Measurements from ENCODE around the gene TRIM44. TPM values are rescaled to one million over a fixed set of nuclear protein-coding genes. Genes with fewer than 3 reads are reported as not detected.

Gene TRIM44
- total RNA-seq, 3 donors from 2014 or later (not counting 1 experiment from before 2014, with no cell fraction given): 47.0 to 62.6 (median 51.9) TPM

- Mint-ChIP-seq H3K9me3 (peaks cover 0 to 4% of the 10 kb centered on the region in 2 donors), H3K4me3 (no peak overlapping the region), H3K27ac (no peak overlapping the region), H3K36me3 (no peaks in the 10 kb centered on the region), H3K27me3 (ENCODE audit: low read depth in 2 of 2) (no peaks in the 10 kb centered on the region), H3K4me1 (peaks cover 14 to 16% of the 10 kb centered on the region in 2 donors)
- intact Hi-C loops (cut with micrococcal nuclease): no loop called here
- Histone ChIP-seq H3K36me3 (ENCODE audit: control insufficient read depth, insufficient read depth, low read length) (no peaks in the 10 kb centered on the region), H3K27ac (ENCODE audit: low read length) (no peak overlapping the region), H3K4me3 (ENCODE audit: low read length) (no peak overlapping the region), H3K27me3 (ENCODE audit: control insufficient read depth, insufficient read depth, low read length) (no peaks in the 10 kb centered on the region), H3K4me1 (ENCODE audit: control insufficient read depth, insufficient read depth, low read length) (no peaks in the 10 kb centered on the region), H3K9me3 (ENCODE audit: control insufficient read depth, insufficient read depth, low read length) (no peaks in the 10 kb centered on the region)
- DNase-seq (no peak), ATAC-seq (no peak)
- no peak for TF ChIP-seq CTCF (IDR thresholded peaks at IDR 0.05)
- 98% methylated on average over 15 of the region's 15 CpGs for WGBS (ENCODE audit: insufficient coverage)
Measured at GRCh38 chr11:35702126-35702525, 39.6 kb downstream of the TRIM44 start.

- Histone ChIP-seq H3K27me3 (ENCODE audit: control insufficient read depth, insufficient read depth, low read length) (no peaks in the 10 kb centered on the region), H3K9me3 (ENCODE audit: control insufficient read depth, insufficient read depth, low read length) (no peaks in the 10 kb centered on the region), H3K36me3 (ENCODE audit: control insufficient read depth, insufficient read depth, low read length) (no peaks in the 10 kb centered on the region), H3K4me1 (ENCODE audit: control insufficient read depth, insufficient read depth, low read length) (no peaks in the 10 kb centered on the region), H3K4me3 (ENCODE audit: low read length) (no peak overlapping the region), H3K27ac (ENCODE audit: low read length) (no peak overlapping the region)
- TF ChIP-seq CTCF (IDR thresholded peaks at IDR 0.05): no peak
- intact Hi-C loops (cut with micrococcal nuclease): no loop called here
- Mint-ChIP-seq H3K9me3 (peaks cover 0 to 2% of the 10 kb centered on the region in 2 donors), H3K27ac (no peak overlapping the region), H3K4me3 (no peak overlapping the region), H3K4me1 (peaks cover 20% of the 10 kb centered on the region in 2 donors), H3K27me3 (ENCODE audit: low read depth in 2 of 2) (no peaks in the 10 kb centered on the region), H3K36me3 (no peaks in the 10 kb centered on the region)
- no peak for DNase-seq
- 94% methylated on average over 3 of the region's 3 CpGs for WGBS (ENCODE audit: insufficient coverage)
- no peak for ATAC-seq
Measured at GRCh38 chr11:35709376-35709775, 46.8 kb downstream of the TRIM44 start.

GRCh38 chr11:35711173-35711910 lies 48.8 kb downstream of the TRIM44 start:
- no peak overlapping the region for H3K4me3 Mint-ChIP-seq
- peaks cover 4% of the 10 kb centered on the region for H3K4me1 ChIP-seq (ENCODE audit: control insufficient read depth, insufficient read depth, low read length)
- no peaks in the 10 kb centered on the region for H3K36me3 ChIP-seq (ENCODE audit: control insufficient read depth, insufficient read depth, low read length)
- H3K27ac ChIP-seq (ENCODE audit: low read length): no peak overlapping the region
- H3K27me3 Mint-ChIP-seq (ENCODE audit: low read depth in 2 of 2): no peaks in the 10 kb centered on the region
- WGBS (ENCODE audit: insufficient coverage): 93% methylated on average over 3 of the region's 3 CpGs
- H3K9me3 Mint-ChIP-seq: peaks cover 4 to 5% of the 10 kb centered on the region in 2 donors
- intact Hi-C loops (cut with micrococcal nuclease): no loop called here
- no peaks in the 10 kb centered on the region for H3K27me3 ChIP-seq (ENCODE audit: control insufficient read depth, insufficient read depth, low read length)
- no peak overlapping the region for H3K4me3 ChIP-seq (ENCODE audit: low read length)
- H3K36me3 Mint-ChIP-seq: no peaks in the 10 kb centered on the region
- no peak for DNase-seq
- TF ChIP-seq CTCF (IDR thresholded peaks at IDR 0.05): no peak
- peaks cover 38% of the 10 kb centered on the region in 2 donors for H3K4me1 Mint-ChIP-seq
- peaks cover 5% of the 10 kb centered on the region for H3K9me3 ChIP-seq (ENCODE audit: control insufficient read depth, insufficient read depth, low read length)
- ATAC-seq: no peak
- H3K27ac Mint-ChIP-seq: no peak overlapping the region

GRCh38 chr11:35711924-35712323 lies 49.3 kb downstream of the TRIM44 start:
- no peaks in the 10 kb centered on the region for H3K27me3 Mint-ChIP-seq (ENCODE audit: low read depth in 2 of 2)
- TF ChIP-seq CTCF (IDR thresholded peaks at IDR 0.05): no peak
- peaks cover 44% of the 10 kb centered on the region in 2 donors for H3K4me1 Mint-ChIP-seq

More at GRCh38 chr11:35711924-35712323, 49.3 kb downstream of the TRIM44 start:
- H3K4me3 ChIP-seq (ENCODE audit: low read length): no peak overlapping the region
- no peak overlapping the region for H3K27ac Mint-ChIP-seq
- peaks cover 4% of the 10 kb centered on the region for H3K4me1 ChIP-seq (ENCODE audit: control insufficient read depth, insufficient read depth, low read length)
- H3K36me3 Mint-ChIP-seq: no peaks in the 10 kb centered on the region
- no peaks in the 10 kb centered on the region for H3K36me3 ChIP-seq (ENCODE audit: control insufficient read depth, insufficient read depth, low read length)
- H3K27me3 ChIP-seq (ENCODE audit: control insufficient read depth, insufficient read depth, low read length): no peaks in the 10 kb centered on the region
- ATAC-seq (no peak), DNase-seq (no peak)
- no peak overlapping the region for H3K27ac ChIP-seq (ENCODE audit: low read length)
- intact Hi-C loops (cut with micrococcal nuclease): no loop called here
- peaks cover 5% of the 10 kb centered on the region for H3K9me3 ChIP-seq (ENCODE audit: control insufficient read depth, insufficient read depth, low read length)
- H3K4me3 Mint-ChIP-seq: no peak overlapping the region
- H3K9me3 Mint-ChIP-seq: peaks cover 4 to 5% of the 10 kb centered on the region in 2 donors
